HepG2 (cell line): ENCODE data around the gene SPACA6. TPM values are rescaled to one million over a fixed set of nuclear protein-coding genes. Genes with fewer than 3 reads are reported as not detected.

Experiments used
- ATAC-seq: fragments of 200-7000 bp; cut with Tn5 transposase; 3 replicates; pipeline ENCODE4 v1.9.1; 2020; ENCODE audit warnings: mild to moderate bottlenecking, moderate library complexity
- BruUV-seq: library from RNA; stranded (reverse); fragments of 400-500 nt; replicated peaks from 2 replicates; lab custom pipeline; 2021; lab: Mats Ljungman, UMichigan
- CTCF ChIA-PET: fragments of 300-600 bp; formaldehyde crosslinking; extraction: SDS; loops from one replicate; lab custom pipeline; 2021; ENCODE audit warnings: low total read pairs, inconsistent platforms, low intra/inter-chr PET ratio; lab: Yijun Ruan, JAX
- POLR2A ChIA-PET: fragments of 350-600 bp; sonication (Branson Sonifier 250); formaldehyde crosslinking; loops from one replicate; lab custom pipeline; 2020; ENCODE audit warnings: antibody characterized with exemption, inconsistent platforms; lab: Yijun Ruan, JAX
- DNase-seq: peaks from one replicate; pipeline ENCODE4 v3.0.0-alpha.2; 2015; ENCODE audit warnings: low spot score
- FAIRE-seq: peaks from 3 replicates; lab custom pipeline; 2011; peaks lifted over from hg19 to GRCh38; lab: Jason Lieb, UNC
- H2AFZ ChIP-seq: one replicate; pipeline ENCODE4 v1.6.1; 2011; ENCODE audit warnings: low read length, inconsistent platforms
- H3K27ac ChIP-seq: fragments of 300-600 bp; 3 replicates; pipeline ENCODE4 v1.8.0; 2011; ENCODE audit warnings: mixed run types, mild to moderate bottlenecking, mixed read lengths, low read length, inconsistent platforms; ENCODE audit not compliant: insufficient read depth; ENCODE audit errors: extremely low read length
- H3K27me3 ChIP-seq, 2 experiments: fragments of 200-600 bp in 1 of 2; 2 replicates in 1 of 2; 3 replicates in 1 of 2; pipeline versions ENCODE4 v1.6.0 to v1.8.0; 2011; ENCODE audit warnings: low read length in 2 of 2, mild to moderate bottlenecking in 2 of 2, moderate library complexity in 2 of 2, inconsistent platforms in 1 of 2; ENCODE audit not compliant: insufficient read depth in 2 of 2, control insufficient read depth in 1 of 2
- H3K36me3 ChIP-seq, 2 experiments: fragments of 200-600 bp in 1 of 2; replicated peaks in 1 of 2; 2 replicates in 1 of 2; 3 replicates in 1 of 2; pipeline versions ENCODE4 v1.5.1 to v1.8.0; 2011; ENCODE audit warnings: low read length in 2 of 2, inconsistent platforms in 1 of 2; ENCODE audit not compliant: insufficient read depth in 2 of 2, control insufficient read depth in 1 of 2
- H3K4me1 ChIP-seq: 2 replicates; pipeline ENCODE4 v1.5.1; 2012; ENCODE audit warnings: low read length, inconsistent platforms; ENCODE audit not compliant: insufficient read depth
- H3K4me2 ChIP-seq: 2 replicates; pipeline ENCODE4 v1.6.0; 2011; ENCODE audit warnings: low read depth, low read length, inconsistent platforms
- H3K4me3 ChIP-seq, 3 experiments: fragments of 200-600 bp in 1 of 3; sonication (generic), shearing (Covaris generic) in 1 of 3; replicated peaks in 1 of 3; 2 replicates each; pipeline ENCODE4 v1.5.1; 2011 to 2016; ENCODE audit warnings: low read length in 3 of 3, inconsistent platforms in 2 of 3, low read depth in 2 of 3, mild to moderate bottlenecking in 2 of 3, control low read depth in 1 of 3, mixed read lengths in 1 of 3; ENCODE audit not compliant: insufficient read depth in 1 of 3
- H3K79me2 ChIP-seq: one replicate; pipeline ENCODE4 v1.6.1; 2011; ENCODE audit warnings: low read length, inconsistent platforms; ENCODE audit not compliant: insufficient read depth
- H3K9ac ChIP-seq: 2 replicates; pipeline ENCODE4 v1.6.0; 2011; ENCODE audit warnings: mild to moderate bottlenecking, low read depth, low read length, inconsistent platforms; ENCODE audit not compliant: insufficient read depth
- H3K9me3 ChIP-seq: 2 replicates; pipeline ENCODE4 v1.5.1; 2012; ENCODE audit warnings: mild to moderate bottlenecking, low read length
- H4K20me1 ChIP-seq: 2 replicates; pipeline ENCODE4 v1.6.0; 2011; ENCODE audit warnings: inconsistent platforms, mild to moderate bottlenecking, low read length, moderate library complexity; ENCODE audit not compliant: insufficient read depth
- ETV5 ChIP-seq: IDR thresholded peaks from 2 replicates; pipeline ENCODE4 v1.6.1; 2018; ENCODE audit warnings: missing biosample characterization, missing genetic modification reagents, inconsistent platforms, borderline replicate concordance
- GABPB1 ChIP-seq: IDR thresholded peaks from 2 replicates; pipeline ENCODE4 v1.6.1; 2016; ENCODE audit warnings: mild to moderate bottlenecking, missing genetic modification reagents, moderate library complexity, missing compliant biosample characterization
- KDM6A ChIP-seq: IDR thresholded peaks from 2 replicates; pipeline ENCODE4 v1.6.1; 2016; ENCODE audit warnings: low read depth
- MBD4 ChIP-seq: IDR thresholded peaks from 2 replicates; pipeline ENCODE4 v1.6.1; 2012; ENCODE audit warnings: low read length, inconsistent platforms, borderline replicate concordance
- MXI1 ChIP-seq: IDR thresholded peaks from 3 replicates; pipeline ENCODE4 v1.6.1; 2012; ENCODE audit warnings: low read depth, low read length, inconsistent platforms, borderline replicate concordance
- NCOR1 ChIP-seq: fragments of 200-600 bp; sonication (generic); IDR thresholded peaks from 2 replicates; pipeline ENCODE4 v1.7.0; 2017; ENCODE audit warnings: antibody characterized with exemption, low read length, borderline replicate concordance
- NFATC3 ChIP-seq: sonication (generic); formaldehyde crosslinking; IDR thresholded peaks from 2 replicates; pipeline ENCODE4 v1.5.1; 2020; ENCODE audit warnings: mild to moderate bottlenecking, missing genetic modification reagents
- NFE2L1 ChIP-seq: sonication (generic); formaldehyde crosslinking; IDR thresholded peaks from 2 replicates; pipeline ENCODE4 v1.4.0; 2020; ENCODE audit warnings: missing genetic modification reagents, mild to moderate bottlenecking, borderline replicate concordance
- RARA ChIP-seq: IDR thresholded peaks from 2 replicates; pipeline ENCODE4 v1.6.1; 2016; ENCODE audit warnings: missing genetic modification reagents, missing compliant biosample characterization
- SP1 ChIP-seq, 2 experiments: fragments of 450-650 bp in 1 of 2; sonication (generic) in 1 of 2; formaldehyde crosslinking in 1 of 2; IDR thresholded peaks; 2 replicates each; pipeline versions ENCODE4 v1.4.0 to v1.6.1; 2016 to 2020; ENCODE audit warnings: missing genetic modification reagents in 1 of 2
- THAP11 ChIP-seq: IDR thresholded peaks from 2 replicates; pipeline ENCODE4 v1.6.1; 2016; ENCODE audit warnings: missing biosample characterization, missing genetic modification reagents
- ZBTB7B ChIP-seq: sonication (generic); formaldehyde crosslinking; IDR thresholded peaks from 2 replicates; pipeline ENCODE4 v1.4.0; 2020; ENCODE audit warnings: missing genetic modification reagents
- ZC3H13 ChIP-seq: sonication (generic); formaldehyde crosslinking; IDR thresholded peaks from 2 replicates; pipeline ENCODE4 v1.8.1; 2023; ENCODE audit warnings: mild to moderate bottlenecking, missing genetic modification reagents, moderate library complexity
- ZNF143 ChIP-seq: sonication (generic); formaldehyde crosslinking; IDR thresholded peaks from 2 replicates; pipeline ENCODE4 v1.4.0; 2020; ENCODE audit warnings: missing genetic modification reagents
- ZNF350 ChIP-seq: sonication (generic); formaldehyde crosslinking; IDR thresholded peaks from 2 replicates; pipeline ENCODE4 v1.4.0; 2020; ENCODE audit warnings: mild to moderate bottlenecking, low read depth, missing genetic modification reagents, borderline replicate concordance
- ZNF761 ChIP-seq: sonication (generic); formaldehyde crosslinking; conservative IDR thresholded peaks from 2 replicates; pipeline ENCODE4 v1.4.0; 2020; ENCODE audit warnings: mild to moderate bottlenecking, missing genetic modification reagents
- ZNF800 ChIP-seq: sonication (generic); formaldehyde crosslinking; IDR thresholded peaks from 2 replicates; pipeline ENCODE4 v1.4.0; 2020; ENCODE audit warnings: missing genetic modification reagents
- ZSCAN25 ChIP-seq: sonication (generic); formaldehyde crosslinking; IDR thresholded peaks from 2 replicates; pipeline ENCODE4 v1.8.0; 2022; ENCODE audit warnings: mild to moderate bottlenecking, missing genetic modification reagents
- WGBS: methylation state at CpG from one replicate; pipeline ENCODE4 v1.1.6; 2017; ENCODE audit warnings: low lambda C conversion rate; 5-methylcytosine and 5-hydroxymethylcytosine counted together
- in situ Hi-C: cut with HindIII; loops from 2 replicates; pipeline ENCODE4 v1.10.0; 2017; ENCODE audit warnings: low pct_unique_long_range_greater_than_20kb; ENCODE audit not compliant: extremely low pct_ligation_motif_present
- intact Hi-C: fragments of 100-400 bp; cut with micrococcal nuclease; formaldehyde crosslinking; loops from one replicate; pipeline ENCODE4 v1.10.0; 2022; ENCODE audit not compliant: unreplicated experiment
- polyA plus RNA-seq, 8 experiments: library from polyadenylated mRNA; depleted of rRNA in 3 of 8; stranded (reverse) in 7 of 8; unstranded in 1 of 8; fragments of >200 nt; fragmentation: Illumina TruSeq in 4 of 8; extraction: Trizol in 4 of 8; gene quantifications; 2 replicates each; pipeline versions ENCODE4 v1.2.1 to v1.2.3, GENCODE V29; 2011 to 2016; ENCODE audit warnings: low read depth in 4 of 8, missing spikeins in 1 of 8, mixed read lengths in 1 of 8; ENCODE audit not compliant: insufficient read depth in 1 of 8
- total RNA-seq, 5 experiments: library from RNA; depleted of rRNA; stranded (reverse); fragments of >200 nt; fragmentation: Illumina TruSeq; extraction: Trizol; gene quantifications; 2 replicates each; pipeline ENCODE4 v1.2.3, GENCODE V29; 2016; ENCODE audit warnings: low read depth in 1 of 5
- TF ChIP-seq, protein P1 (sequence below): sonication (generic); formaldehyde crosslinking; IDR thresholded peaks from 2 replicates; pipeline ENCODE4 v1.8.1; 2023; ENCODE audit warnings: mild to moderate bottlenecking, missing genetic modification reagents
- TF ChIP-seq, protein P2 (sequence below): sonication (generic); formaldehyde crosslinking; IDR thresholded peaks from 2 replicates; pipeline ENCODE4 v1.4.0; 2020; ENCODE audit warnings: low read depth, mild to moderate bottlenecking, missing genetic modification reagents

Gene SPACA6
- total and polyA plus RNA-seq, 2 of the 13 experiments (the other 11 are each of a cell fraction or from before 2014, with no cell fraction given), result 1.4 to 2.2 TPM

GRCh38 chr19:51690454-51691073, 2.6 kb upstream of the SPACA6 start:
- H4K20me1 ChIP-seq, result peaks cover 15% of the 10 kb centered on the region; the same call in 1 of the 2 replicates
- peak overlapping the region; percentile 88 for H3K4me2 ChIP-seq
- DNase-seq (no peak), FAIRE-seq (no peak), ATAC-seq (no peak)
- H3K27me3 ChIP-seq, result no peaks in the 10 kb centered on the region; a peak in 1 of 5 replicates
- peak overlapping the region; percentile 54 for H3K27ac ChIP-seq
- ChIA-PET CTCF (no interaction called here), POLR2A (interaction anchor here (0.8 to 1.8 kb wide), 2 partner anchors 13 to 16 kb away, joined by 3 to 8 read pairs; no protein-coding TSS in a partner anchor)
- intact Hi-C loops, result no loop called here
- peak overlapping the region; percentile 63 for H3K9ac ChIP-seq
- in situ Hi-C loops, result no loop called here
- no TSS peak for BruUV-seq
- H3K36me3 ChIP-seq, result peaks cover 2 to 6% of the 10 kb centered on the region in 2 experiments; a peak in 1 of 5 replicates
- no peaks in the 10 kb centered on the region for H3K9me3 ChIP-seq
- H3K4me3 ChIP-seq, result peak overlapping the region; percentile 60 to 75 (median 74)
- no peak overlapping the region for H2AFZ ChIP-seq
- H3K79me2 ChIP-seq, result no peaks in the 10 kb centered on the region
- H3K4me1 ChIP-seq, result peaks cover 29% of the 10 kb centered on the region
- 21% methylated on average over 11 of the region's 21 CpGs for WGBS
- TF ChIP-seq ETV5 (CRISPR knock-in tag) (no peak), NFATC3 (no peak), GABPB1 (CRISPR knock-in tag) (peak; percentile 16; the same call in 1 of the 2 replicates), MXI1 (0 out of 3 replicates have a peak, but pooled peaks have one; percentile 25), ZNF761 (CRISPR knock-in tag) (no peak), SP1 (IDR thresholded peaks at IDR 0.05) (no peak), SP1 (CRISPR knock-in tag; IDR thresholded peaks at IDR 0.05) (peak; percentile 61; the same call in 1 of the 2 replicates), ZNF143 (peak; percentile 75), MBD4 (no peak), ZSCAN25 (CRISPR knock-in tag) (peak; percentile 50; the same call in 1 of the 2 replicates), ZC3H13 (CRISPR knock-in tag) (no peak), ZNF800 (CRISPR knock-in tag) (no peak), NFE2L1 (CRISPR knock-in tag) (no peak), ZNF350 (no peak), ZBTB7B (CRISPR knock-in tag) (peak; percentile 42; the same call in 1 of the 2 replicates), KDM6A (no peak), NCOR1 (peak; percentile 43), RARA (peak; percentile 48), THAP11 (peak; percentile 29; the same call in 1 of the 2 replicates)
- TF ChIP-seq, protein P1, sequence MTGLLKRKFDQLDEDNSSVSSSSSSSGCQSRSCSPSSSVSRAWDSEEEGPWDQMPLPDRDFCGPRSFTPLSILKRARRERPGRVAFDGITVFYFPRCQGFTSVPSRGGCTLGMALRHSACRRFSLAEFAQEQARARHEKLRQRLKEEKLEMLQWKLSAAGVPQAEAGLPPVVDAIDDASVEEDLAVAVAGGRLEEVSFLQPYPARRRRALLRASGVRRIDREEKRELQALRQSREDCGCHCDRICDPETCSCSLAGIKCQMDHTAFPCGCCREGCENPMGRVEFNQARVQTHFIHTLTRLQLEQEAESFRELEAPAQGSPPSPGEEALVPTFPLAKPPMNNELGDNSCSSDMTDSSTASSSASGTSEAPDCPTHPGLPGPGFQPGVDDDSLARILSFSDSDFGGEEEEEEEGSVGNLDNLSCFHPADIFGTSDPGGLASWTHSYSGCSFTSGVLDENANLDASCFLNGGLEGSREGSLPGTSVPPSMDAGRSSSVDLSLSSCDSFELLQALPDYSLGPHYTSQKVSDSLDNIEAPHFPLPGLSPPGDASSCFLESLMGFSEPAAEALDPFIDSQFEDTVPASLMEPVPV (CRISPR knock-in tag), result no peak
- TF ChIP-seq, protein P2, sequence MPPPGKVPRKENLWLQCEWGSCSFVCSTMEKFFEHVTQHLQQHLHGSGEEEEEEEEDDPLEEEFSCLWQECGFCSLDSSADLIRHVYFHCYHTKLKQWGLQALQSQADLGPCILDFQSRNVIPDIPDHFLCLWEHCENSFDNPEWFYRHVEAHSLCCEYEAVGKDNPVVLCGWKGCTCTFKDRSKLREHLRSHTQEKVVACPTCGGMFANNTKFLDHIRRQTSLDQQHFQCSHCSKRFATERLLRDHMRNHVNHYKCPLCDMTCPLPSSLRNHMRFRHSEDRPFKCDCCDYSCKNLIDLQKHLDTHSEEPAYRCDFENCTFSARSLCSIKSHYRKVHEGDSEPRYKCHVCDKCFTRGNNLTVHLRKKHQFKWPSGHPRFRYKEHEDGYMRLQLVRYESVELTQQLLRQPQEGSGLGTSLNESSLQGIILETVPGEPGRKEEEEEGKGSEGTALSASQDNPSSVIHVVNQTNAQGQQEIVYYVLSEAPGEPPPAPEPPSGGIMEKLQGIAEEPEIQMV, result no peak
